GM18867 (cell line): ENCODE measurements around the gene TRPM2.
"Not testable (repeated sequence)": the region's sequence is repeated elsewhere in the genome, so short reads cannot be mapped to it uniquely, and the experiment has no call there.

Source experiments
- ATAC-seq: cut with Tn5 transposase; IDR thresholded peaks from one replicate; pipeline ENCODE4 v1.9.1; 2021; ENCODE audit warnings: mild to moderate bottlenecking, moderate library complexity; ENCODE audit not compliant: unreplicated experiment

TRPM2 gene

DNA sequence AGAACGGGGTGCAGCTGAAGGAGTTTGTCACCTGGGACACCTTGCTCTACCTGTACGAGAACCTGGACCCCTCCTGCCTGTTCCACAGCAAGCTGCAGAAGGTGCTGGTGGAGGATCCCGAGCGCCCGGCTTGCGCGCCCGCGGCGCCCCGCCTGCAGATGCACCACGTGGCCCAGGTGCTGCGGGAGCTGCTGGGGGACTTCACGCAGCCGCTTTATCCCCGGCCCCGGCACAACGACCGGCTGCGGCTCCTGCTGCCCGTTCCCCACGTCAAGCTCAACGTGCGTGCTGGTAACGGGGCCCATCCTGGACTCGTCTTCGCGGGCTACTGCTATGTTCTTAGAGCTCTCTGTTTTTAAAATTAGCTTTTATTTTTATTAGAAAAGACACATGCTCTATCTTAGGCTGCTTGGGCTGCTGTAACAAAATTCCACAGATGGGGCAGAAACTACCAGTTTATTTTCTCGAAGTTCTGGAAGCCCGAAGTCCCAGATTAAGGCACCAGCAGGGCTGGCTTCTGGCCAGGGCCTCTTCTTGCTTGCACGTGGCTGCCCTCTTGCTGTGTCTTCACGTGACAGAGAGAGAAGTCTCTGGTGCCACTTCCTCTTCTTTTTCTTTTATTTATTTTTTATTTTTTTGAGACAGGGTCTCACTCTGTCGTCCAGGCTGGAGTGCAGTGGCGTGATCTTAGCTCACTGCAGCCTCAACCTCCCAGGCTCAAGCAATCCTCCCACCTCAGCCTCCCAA is 38.1 kb downstream of the TRPM2 start:
- ATAC-seq = no peak

DNA sequence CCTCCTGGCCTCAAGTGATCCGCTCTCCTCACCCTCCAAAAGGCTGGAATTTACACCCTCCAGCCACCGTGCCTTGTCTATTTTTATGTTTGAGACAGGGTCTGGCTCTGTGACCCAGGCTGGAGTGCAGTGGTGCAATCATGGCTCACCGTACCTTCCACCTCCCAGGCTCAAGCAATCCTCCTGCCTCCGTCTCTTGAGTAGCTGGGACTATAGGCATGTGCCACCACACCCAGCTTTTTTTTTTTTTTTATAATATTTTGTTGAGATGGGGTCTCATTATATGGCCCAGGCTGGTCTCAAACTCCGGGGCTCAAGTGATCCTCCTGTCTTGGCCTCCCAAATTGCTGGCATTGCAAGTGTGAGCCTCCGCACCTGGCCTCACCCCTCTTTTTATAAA is 38.8 kb downstream of the TRPM2 start:
- no peak for ATAC-seq

DNA sequence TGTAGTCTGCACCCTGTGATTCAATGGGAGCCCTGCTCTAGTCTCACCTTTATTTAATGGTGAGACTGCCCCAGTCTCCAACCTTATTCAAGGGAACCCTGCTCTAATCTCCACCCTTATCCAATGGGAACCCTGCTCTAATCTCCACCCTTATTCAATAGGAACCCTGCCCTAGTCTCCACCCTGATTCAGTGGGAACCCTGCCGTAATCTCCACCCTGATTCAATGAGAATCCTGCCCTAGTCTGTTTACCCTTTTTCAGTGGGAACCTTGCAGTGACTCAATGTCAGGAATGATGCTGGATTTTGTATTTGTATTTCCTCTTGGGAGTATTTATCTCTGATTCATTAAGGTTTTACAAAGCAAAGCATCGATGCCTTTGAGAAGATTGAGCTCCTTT is 39.5 kb downstream of the TRPM2 start:
- no peak for ATAC-seq

GRCh38 chr21:44394733-44395132 is 41.3 kb downstream of the TRPM2 start:
- no peak for ATAC-seq

DNA sequence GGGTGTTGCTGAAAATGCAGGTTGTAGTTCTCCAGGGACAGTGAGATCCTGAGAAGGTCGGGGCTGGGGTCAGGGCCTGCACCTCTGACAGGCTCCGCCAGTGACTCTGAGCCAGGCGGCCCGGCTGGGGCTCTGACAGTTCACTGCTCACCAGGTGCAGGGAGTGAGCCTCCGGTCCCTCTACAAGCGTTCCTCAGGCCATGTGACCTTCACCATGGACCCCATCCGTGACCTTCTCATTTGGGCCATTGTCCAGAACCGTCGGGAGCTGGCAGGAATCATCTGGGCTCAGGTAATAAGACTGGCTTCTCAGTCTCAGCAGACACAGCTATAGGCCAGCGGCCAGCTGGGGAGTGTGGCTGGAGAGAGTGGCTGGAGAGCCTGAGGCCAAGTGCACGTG is 41.8 kb downstream of the TRPM2 start:
- no peak for ATAC-seq

- ATAC-seq = not testable (repeated sequence)
Measured at GRCh38 chr21:44396803-44397202, 43.4 kb downstream of the TRPM2 start.

DNA sequence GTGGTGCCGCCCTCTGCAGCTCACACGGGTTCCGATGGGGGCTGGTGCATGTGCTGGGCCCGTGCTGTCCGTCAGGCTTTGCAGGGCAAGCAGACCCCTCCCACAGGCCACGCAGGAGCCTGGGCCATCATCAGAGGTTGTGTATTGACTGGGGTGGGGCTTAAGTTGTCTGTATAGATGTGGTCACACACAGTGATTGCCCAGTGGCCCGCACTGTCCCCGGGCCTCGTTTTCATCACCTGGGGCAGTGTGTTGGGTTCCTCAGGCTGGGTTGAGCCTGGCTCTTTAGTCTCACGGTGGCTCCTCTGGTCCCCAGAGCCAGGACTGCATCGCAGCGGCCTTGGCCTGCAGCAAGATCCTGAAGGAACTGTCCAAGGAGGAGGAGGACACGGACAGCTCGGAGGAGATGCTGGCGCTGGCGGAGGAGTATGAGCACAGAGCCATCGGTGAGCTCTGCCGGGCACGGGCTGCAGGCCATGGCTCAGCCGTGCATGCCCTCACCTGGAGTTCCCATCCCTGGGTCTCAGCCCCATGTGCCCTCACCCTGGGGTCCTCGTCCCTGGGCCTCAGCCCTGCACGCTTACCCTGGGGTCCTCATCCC is 44.1 kb downstream of the TRPM2 start:
- ATAC-seq = no peak

- ATAC-seq = no peak
Measured at GRCh38 chr21:44398499-44398898, 45.1 kb downstream of the TRPM2 start.

- ATAC-seq = no peak
Measured at GRCh38 chr21:44399151-44399954, 45.9 kb downstream of the TRPM2 start.

DNA sequence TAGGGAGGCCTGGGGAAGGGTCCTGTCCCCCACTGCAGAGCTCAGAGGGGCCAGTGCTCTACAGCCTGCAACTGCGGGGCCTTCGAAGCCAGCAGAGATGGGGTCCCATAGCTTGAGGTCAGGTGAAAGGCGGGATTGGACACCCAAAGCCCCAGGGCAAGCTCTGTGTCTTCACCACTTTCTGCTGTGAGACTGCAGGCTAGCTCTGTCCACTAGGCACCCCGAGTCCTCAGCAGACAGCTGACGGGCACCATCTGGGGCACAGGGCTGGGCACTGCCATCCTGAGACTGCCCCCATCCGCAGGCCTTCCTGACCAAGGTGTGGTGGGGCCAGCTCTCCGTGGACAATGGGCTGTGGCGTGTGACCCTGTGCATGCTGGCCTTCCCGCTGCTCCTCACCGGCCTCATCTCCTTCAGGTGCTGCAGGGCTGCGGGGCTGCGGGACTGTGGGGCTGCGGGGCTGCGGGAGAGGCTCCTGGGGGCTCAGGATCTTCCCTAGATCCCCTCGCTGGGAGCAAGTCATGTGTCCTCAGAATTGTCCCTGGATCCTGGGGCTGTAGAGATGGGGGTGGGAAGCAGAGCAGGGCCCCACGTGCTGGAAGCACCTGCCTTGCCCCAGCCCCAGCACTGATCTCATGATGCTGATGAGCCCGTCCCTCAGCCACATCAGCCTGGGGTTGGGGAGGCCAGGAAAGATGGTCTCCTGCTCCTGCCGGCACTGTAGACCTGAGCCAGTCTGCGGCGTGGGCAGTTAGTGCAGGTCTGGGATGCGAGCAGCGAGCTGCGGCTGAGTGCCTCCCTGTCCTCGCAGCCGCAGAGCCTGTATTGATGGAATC is 46.8 kb downstream of the TRPM2 start:
- no peak for ATAC-seq

- ATAC-seq = no peak
Measured at GRCh38 chr21:44400791-44401385, 47.5 kb downstream of the TRPM2 start.

DNA sequence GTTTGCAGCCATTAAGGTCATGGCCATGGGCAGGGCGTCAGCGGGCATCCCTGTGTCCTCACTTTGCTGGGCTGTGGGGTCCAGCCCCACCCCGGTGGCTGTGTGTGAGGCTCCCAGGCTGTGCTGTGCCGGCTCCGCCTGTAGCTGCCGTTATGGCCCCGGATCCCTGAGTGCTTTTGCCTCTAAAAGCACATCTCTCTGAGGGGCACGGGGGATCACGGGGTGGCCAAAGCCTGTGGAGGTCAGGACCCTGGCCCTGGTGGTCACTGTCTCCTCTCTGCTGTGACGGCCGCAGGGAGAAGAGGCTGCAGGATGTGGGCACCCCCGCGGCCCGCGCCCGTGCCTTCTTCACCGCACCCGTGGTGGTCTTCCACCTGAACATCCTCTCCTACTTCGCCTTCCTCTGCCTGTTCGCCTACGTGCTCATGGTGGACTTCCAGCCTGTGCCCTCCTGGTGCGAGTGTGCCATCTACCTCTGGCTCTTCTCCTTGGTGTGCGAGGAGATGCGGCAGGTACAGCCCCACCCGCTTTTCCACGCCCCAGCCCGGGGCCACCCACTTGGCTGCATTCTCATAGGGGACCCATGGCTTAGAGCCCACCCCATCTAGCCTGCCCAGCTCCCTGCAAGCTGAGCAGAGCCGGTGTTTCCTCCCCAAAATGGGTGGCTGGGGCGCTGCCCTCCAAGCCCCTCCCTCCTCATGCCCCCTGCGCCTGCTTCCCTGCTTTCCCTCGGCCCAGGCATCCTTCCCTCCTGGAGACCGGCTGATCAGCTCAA is 48.2 kb downstream of the TRPM2 start:
- ATAC-seq = no peak

DNA sequence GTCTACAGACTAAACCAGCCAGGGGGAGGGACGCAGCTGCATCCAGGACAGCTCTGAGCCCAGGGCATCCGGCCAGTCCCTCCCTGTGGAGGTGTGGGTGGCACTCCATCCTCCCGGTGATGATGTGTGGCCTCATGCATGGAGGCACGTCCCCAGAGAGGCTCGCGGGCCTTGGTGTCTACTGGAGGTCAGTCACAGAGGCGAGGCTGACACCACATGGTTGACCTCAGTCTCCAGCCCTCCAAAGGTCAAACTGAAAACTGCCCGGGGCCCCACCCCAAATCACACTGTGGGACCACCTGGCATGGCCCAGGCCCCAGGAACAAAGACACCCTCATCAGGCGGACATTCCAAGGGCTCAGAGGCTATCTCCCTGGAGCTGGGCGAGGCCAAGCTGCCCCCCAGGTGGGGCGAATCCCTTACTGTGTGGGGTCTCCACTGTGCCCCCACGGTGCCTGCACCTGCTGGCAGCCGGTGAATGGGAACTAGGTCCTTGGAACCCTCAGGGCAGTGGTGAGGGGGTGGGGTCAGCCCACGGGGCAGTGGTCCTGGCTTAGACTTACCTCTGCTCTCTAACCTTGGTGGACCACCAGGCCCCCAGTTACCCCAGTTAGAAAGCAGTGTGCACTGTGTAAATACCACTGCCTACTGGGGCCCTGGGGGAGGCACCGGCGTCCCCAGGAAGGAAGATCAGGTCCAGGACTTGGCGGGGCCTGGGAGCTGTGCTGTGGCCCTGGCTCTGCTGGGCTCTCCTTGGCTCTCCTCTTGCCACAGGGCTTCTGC is 49.1 kb downstream of the TRPM2 start:
- ATAC-seq = no peak

DNA sequence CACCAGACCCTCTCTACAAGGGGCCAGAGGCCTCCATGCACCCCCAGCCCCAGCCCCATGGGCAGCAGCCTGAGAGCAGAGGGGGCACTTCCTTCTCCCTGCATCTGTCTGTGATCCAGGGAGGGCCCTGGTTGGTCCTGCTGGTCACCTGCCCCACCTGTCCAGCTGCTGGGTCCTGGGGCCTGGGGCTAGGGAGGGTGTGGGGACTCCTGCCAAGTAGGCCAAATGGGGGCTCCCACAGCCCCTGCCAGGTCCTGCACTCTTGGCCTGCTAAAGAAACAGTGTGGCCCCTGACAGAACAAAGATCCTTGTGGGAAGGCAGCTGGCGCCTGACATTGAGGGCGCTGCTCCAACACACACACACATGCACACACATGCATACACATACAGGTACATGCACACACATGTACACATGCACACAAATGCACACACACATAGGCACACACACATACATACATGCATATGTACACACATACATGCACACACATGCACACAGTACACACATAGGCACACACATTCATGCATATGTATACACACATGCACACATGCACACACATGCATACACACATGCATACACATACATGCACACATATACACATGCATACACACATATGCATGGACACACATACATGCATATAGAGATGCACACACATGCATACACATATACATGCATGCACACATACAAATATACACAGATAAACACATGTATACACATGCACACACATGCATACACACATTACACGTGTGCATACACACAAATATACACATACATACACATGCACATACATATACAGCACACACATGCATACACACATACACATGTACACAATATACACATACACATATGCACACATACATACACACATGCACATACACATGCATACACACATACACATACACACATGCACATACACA is 49.9 kb downstream of the TRPM2 start:
- no peak for ATAC-seq

- ATAC-seq = not testable (repeated sequence)
Measured at GRCh38 chr21:44404482-44404881, 51.1 kb downstream of the TRPM2 start.

DNA sequence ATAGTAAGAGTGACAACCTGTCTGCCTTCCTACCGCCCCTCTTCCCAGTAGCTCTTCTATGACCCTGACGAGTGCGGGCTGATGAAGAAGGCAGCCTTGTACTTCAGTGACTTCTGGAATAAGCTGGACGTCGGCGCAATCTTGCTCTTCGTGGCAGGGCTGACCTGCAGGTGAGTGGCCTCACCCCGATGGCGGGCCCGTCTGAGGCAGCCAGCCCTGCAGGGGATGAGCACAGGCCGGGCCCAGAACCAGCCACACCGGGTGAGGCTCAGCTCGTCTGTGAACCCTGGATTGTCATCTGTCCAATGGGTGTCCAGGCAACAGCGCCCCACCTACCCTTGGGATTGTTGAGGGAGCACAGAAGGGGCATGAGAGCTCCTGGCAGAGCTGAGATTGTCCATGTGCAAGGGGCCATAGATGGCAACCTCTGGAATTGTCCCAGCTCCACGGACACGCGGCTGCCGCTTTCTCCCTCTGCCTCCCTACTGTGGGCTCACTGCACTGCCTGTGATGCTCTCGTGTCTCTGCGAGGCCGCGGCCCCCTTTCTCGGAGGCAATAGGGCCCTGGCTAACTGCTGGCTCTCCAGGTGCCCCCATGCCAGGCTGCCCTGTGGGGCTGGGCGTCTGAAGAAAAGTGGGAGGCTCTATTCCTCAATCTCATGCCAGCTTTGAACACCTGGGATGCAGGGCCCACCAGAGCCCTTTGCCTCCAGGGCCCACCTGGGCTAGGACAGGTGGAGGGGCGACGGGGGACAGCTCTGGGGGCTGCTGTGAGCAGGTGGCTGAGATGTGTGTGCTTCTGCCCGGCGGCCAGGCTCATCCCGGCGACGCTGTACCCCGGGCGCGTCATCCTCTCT is 51.9 kb downstream of the TRPM2 start:
- no peak for ATAC-seq
